ENCODE data around the gene CORO7.

The CORO7 gene

GRCh38 chr16:4412159-4412558 is 4.2 kb downstream of the CORO7 start:
- Histone ChIP-seq H3K27me3 (ENCODE audit: insufficient read depth, low read length) (no peaks in the 10 kb centered on the region), H4K20me1 (ENCODE audit: insufficient read depth, low read length) (no peaks in the 10 kb centered on the region), H3K4me1 (ENCODE audit: insufficient read depth, low read length, severe bottlenecking) (peaks cover 24% of the 10 kb centered on the region), H3K27ac (ENCODE audit: low read depth, low read length, poor library complexity, severe bottlenecking) (no peak overlapping the region), H3K4me3 (ENCODE audit: low read depth, low read length, poor library complexity, severe bottlenecking) (no peak overlapping the region), H3K36me3 (ENCODE audit: insufficient read depth, low read length) (peaks cover 48% of the 10 kb centered on the region), H2AFZ (ENCODE audit: low read length) (no peak overlapping the region), H3K9me2 (ENCODE audit: low read depth, low read length) (no peaks in the 10 kb centered on the region), H3K9me3 (ENCODE audit: low read length) (no peaks in the 10 kb centered on the region), H3K79me2 (ENCODE audit: insufficient read depth, low read length) (peaks cover 12% of the 10 kb centered on the region), H3F3A (ENCODE audit: insufficient read depth, low read length) (peaks cover 4% of the 10 kb centered on the region; the same call in 1 of the 2 replicates), H3K4me2 (ENCODE audit: low read length) (no peak overlapping the region), H3K9ac (ENCODE audit: low read length) (no peak overlapping the region)
- TF ChIP-seq CTCF (IDR thresholded peaks at IDR 0.05; ENCODE audit: low read length) = no peak

DNA sequence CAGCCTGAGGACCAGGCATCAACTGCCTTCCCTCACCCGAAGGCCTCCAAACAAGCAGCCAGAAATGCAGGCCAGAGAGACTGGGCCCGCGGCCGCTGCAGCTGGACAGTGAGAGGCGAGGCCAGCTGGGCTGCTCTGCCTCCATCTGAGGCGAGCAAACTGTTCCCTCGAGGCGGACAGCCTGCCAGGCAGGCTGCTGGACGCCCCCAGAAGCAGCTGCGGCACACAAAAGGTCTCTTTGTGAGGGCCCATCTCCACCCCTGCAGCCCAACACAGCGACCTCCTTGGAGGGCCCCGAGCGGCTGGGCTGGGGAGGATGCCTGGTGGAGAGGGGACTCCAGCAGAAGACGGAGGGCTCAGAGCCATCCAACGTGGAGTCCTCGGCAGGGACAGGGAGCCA is 4.7 kb downstream of the CORO7 start:
- H3F3A ChIP-seq (ENCODE audit: insufficient read depth, low read length) = peaks cover 4% of the 10 kb centered on the region; the same call in 1 of the 2 replicates
- H3K36me3 ChIP-seq (ENCODE audit: insufficient read depth, low read length) = peaks cover 50% of the 10 kb centered on the region
- no peak overlapping the region for H3K27ac ChIP-seq (ENCODE audit: low read depth, low read length, poor library complexity, severe bottlenecking)
- no peaks in the 10 kb centered on the region for H3K9me3 ChIP-seq (ENCODE audit: low read length)
- peaks cover 19% of the 10 kb centered on the region for H3K4me1 ChIP-seq (ENCODE audit: insufficient read depth, low read length, severe bottlenecking)
- H3K9me2 ChIP-seq (ENCODE audit: low read depth, low read length) = no peaks in the 10 kb centered on the region
- H3K4me2 ChIP-seq (ENCODE audit: low read length) = no peak overlapping the region
- peaks cover 12% of the 10 kb centered on the region for H3K79me2 ChIP-seq (ENCODE audit: insufficient read depth, low read length)
- no peak overlapping the region for H3K4me3 ChIP-seq (ENCODE audit: low read depth, low read length, poor library complexity, severe bottlenecking)
- H3K27me3 ChIP-seq (ENCODE audit: insufficient read depth, low read length) = no peaks in the 10 kb centered on the region
- TF ChIP-seq CTCF (IDR thresholded peaks at IDR 0.05; ENCODE audit: low read length) (no peak), EZH2 (IDR thresholded peaks at IDR 0.05; ENCODE audit: borderline replicate concordance, low read length) (no peak)
- H4K20me1 ChIP-seq (ENCODE audit: insufficient read depth, low read length) = no peaks in the 10 kb centered on the region
- H2AFZ ChIP-seq (ENCODE audit: low read length) = no peak overlapping the region
- no peak overlapping the region for H3K9ac ChIP-seq (ENCODE audit: low read length)

GRCh38 chr16:4410335-4411075 is 5.9 kb downstream of the CORO7 start:
- peaks cover 4% of the 10 kb centered on the region; the same call in 1 of the 2 replicates for H3F3A ChIP-seq (ENCODE audit: insufficient read depth, low read length)
- no peak overlapping the region for H3K4me3 ChIP-seq (ENCODE audit: low read depth, low read length, poor library complexity, severe bottlenecking)
- no peaks in the 10 kb centered on the region for H3K9me3 ChIP-seq (ENCODE audit: low read length)
- no peaks in the 10 kb centered on the region for H3K9me2 ChIP-seq (ENCODE audit: low read depth, low read length)
- H3K27me3 ChIP-seq (ENCODE audit: insufficient read depth, low read length) = no peaks in the 10 kb centered on the region
- TF ChIP-seq CTCF (IDR thresholded peaks at IDR 0.05; ENCODE audit: low read length) (no peak), EZH2 (IDR thresholded peaks at IDR 0.05; ENCODE audit: borderline replicate concordance, low read length) (no peak)
- no peak overlapping the region for H2AFZ ChIP-seq (ENCODE audit: low read length)
- no peak overlapping the region for H3K9ac ChIP-seq (ENCODE audit: low read length)
- no peaks in the 10 kb centered on the region for H4K20me1 ChIP-seq (ENCODE audit: insufficient read depth, low read length)
- H3K4me2 ChIP-seq (ENCODE audit: low read length) = no peak overlapping the region
- peaks cover 18% of the 10 kb centered on the region for H3K4me1 ChIP-seq (ENCODE audit: insufficient read depth, low read length, severe bottlenecking)
- peaks cover 60% of the 10 kb centered on the region for H3K36me3 ChIP-seq (ENCODE audit: insufficient read depth, low read length)
- H3K79me2 ChIP-seq (ENCODE audit: insufficient read depth, low read length) = peaks cover 10% of the 10 kb centered on the region
- H3K27ac ChIP-seq (ENCODE audit: low read depth, low read length, poor library complexity, severe bottlenecking) = no peak overlapping the region
